ENCODE results near the gene CDK5RAP2.

The CDK5RAP2 gene

GRCh38 chr9:120405860-120406259, 174.1 kb downstream of the CDK5RAP2 start:
- no peak overlapping the region for H3K27ac ChIP-seq
- TF ChIP-seq CTCF (conservative IDR thresholded peaks at IDR 0.05), result no peak

- TF ChIP-seq CTCF (conservative IDR thresholded peaks at IDR 0.05), result no peak
- H3K27ac ChIP-seq, result no peak overlapping the region
Measured at GRCh38 chr9:120405134-120405533, 174.8 kb downstream of the CDK5RAP2 start.

- no peak overlapping the region for H3K27ac ChIP-seq
- TF ChIP-seq CTCF (conservative IDR thresholded peaks at IDR 0.05), result no peak
Measured at GRCh38 chr9:120403543-120403856, 176.5 kb downstream of the CDK5RAP2 start.

DNA sequence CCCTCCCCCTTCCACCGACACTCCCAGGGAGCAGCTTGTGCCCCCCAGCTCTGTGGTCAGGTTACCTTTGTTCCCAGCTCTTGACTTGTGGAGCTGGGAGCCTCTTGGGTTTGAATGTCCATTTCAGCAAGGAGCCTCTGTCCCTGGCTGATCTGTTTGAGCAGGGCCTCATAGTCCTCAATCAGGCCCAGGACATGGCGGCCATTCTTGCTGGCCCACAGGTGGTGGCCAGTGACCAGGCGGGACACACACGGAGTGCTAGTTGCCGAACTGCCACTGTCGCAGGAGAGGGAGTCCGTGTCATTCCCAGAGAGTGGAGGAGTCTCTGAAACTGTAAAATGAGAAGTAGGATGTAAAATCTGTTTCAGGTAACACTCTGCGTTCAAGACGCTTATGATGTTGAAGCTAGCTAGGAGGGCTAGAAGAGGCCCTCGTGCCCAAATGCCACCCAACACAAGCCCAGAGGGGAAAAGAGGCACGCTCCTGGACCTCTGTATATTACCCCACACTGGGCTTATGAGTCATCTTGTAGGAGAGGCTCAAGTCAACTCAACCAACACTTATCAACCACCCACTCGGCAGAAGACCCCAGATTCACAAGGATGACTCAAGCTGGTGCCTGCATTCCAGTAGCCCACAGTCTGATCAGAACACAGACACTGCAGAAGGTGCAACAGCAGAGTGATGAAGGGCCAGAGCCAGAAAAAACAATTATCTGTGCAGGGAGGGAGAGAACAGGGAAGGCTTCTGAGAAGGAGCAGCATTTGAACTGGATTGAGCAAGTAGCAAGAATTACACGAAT, 177.0 kb downstream of the CDK5RAP2 start:
- no peak overlapping the region for H3K27ac ChIP-seq
- no peak for TF ChIP-seq CTCF (conservative IDR thresholded peaks at IDR 0.05)

- no peak for TF ChIP-seq CTCF (conservative IDR thresholded peaks at IDR 0.05)
- no peak overlapping the region for H3K27ac ChIP-seq
Measured at GRCh38 chr9:120399940-120400339, 180.0 kb downstream of the CDK5RAP2 start.

DNA sequence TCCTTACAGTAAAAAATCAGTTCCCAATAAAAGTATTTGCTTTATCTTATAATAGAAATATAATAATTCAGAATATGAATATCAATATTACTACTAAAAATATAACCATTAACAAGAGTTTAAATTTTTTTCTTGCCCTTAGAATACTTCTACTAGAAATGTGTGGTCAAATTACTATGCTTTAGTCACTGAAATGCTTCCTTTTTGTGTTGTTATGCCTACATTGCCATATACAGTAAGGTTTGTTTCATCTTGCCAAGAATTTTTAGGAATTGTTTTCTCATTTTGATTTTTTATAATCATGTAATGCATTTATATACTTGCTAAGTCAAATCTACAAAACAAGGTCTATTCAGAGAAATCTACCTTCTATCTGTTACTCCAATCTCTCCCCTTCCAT, 181.7 kb downstream of the CDK5RAP2 start:
- TF ChIP-seq CTCF (conservative IDR thresholded peaks at IDR 0.05), result no peak
- no peak overlapping the region for H3K27ac ChIP-seq

DNA sequence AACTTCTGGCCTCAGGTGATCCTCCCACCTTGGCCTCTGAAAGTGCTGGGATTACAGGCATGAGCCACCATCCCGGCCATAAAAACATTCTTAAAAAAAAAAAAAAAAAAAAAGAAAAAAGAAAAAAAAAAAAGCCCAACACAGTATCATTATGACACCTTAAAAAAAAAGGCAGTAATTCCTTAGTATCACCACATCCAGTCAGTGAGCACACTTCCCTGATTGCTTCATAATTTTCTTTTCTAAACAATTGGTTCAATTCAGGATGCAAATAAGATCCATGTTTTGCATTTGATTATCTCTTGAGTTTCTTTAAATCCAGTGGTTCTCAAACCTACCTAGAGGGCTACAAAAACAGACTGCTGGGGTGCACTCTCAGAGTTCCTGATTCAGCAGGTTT, 182.5 kb downstream of the CDK5RAP2 start:
- no peak for TF ChIP-seq CTCF (conservative IDR thresholded peaks at IDR 0.05)
- H3K27ac ChIP-seq, result no peak overlapping the region
